SU-DHL-6 (cell line): Measurements from ENCODE around the gene UQCC3.

Experiments
- H2AFZ ChIP-seq: fragments of 200-600 bp; sonication (generic); 2 replicates; pipeline ENCODE4 v1.6.1; 2014; ENCODE audit warnings: low read depth, mild to moderate bottlenecking, moderate library complexity, mixed read lengths, antibody characterized with exemption, low read length; ENCODE audit not compliant: severe bottlenecking
- H3F3A ChIP-seq: fragments of 200-600 bp; shearing (Covaris generic); 2 replicates; pipeline ENCODE4 v1.6.0; 2016; ENCODE audit warnings: antibody characterized with exemption, mild to moderate bottlenecking; ENCODE audit not compliant: insufficient read depth
- H3K27ac ChIP-seq: fragments of 200-600 bp; sonication (generic); 2 replicates; pipeline ENCODE4 v1.5.1; 2016; ENCODE audit warnings: low read depth, mild to moderate bottlenecking, low read length, moderate library complexity, mixed read lengths
- H3K27me3 ChIP-seq: fragments of 200-600 bp; sonication (generic), shearing (Covaris generic); 2 replicates; pipeline ENCODE4 v1.6.0; 2014; ENCODE audit warnings: mild to moderate bottlenecking, low read length
- H3K36me3 ChIP-seq: fragments of 200-600 bp; sonication (generic); 2 replicates; pipeline ENCODE4 v1.6.1; 2014; ENCODE audit warnings: mild to moderate bottlenecking, low read length, mixed read lengths
- H3K4me2 ChIP-seq: fragments of 300-600, 200-600 bp; shearing (Covaris generic), sonication (generic); 2 replicates; pipeline ENCODE4 v1.6.0; 2014; ENCODE audit warnings: low read length, low read depth, mild to moderate bottlenecking; ENCODE audit not compliant: poor library complexity, severe bottlenecking
- H3K4me3 ChIP-seq: fragments of 200-600 bp; sonication (generic); 2 replicates; pipeline ENCODE4 v1.5.1; 2014; ENCODE audit warnings: antibody characterized with exemption, low read length, mild to moderate bottlenecking, mixed read lengths; ENCODE audit not compliant: insufficient read depth, poor library complexity, severe bottlenecking
- H3K79me2 ChIP-seq: fragments of 200-600 bp; sonication (generic); 2 replicates; pipeline ENCODE4 v1.6.1; 2014; ENCODE audit warnings: mild to moderate bottlenecking, low read length, moderate library complexity; ENCODE audit not compliant: insufficient read depth
- H3K9ac ChIP-seq: fragments of 200-600 bp; sonication (generic); 2 replicates; pipeline ENCODE4 v1.7.0; 2014; ENCODE audit warnings: mild to moderate bottlenecking, low read length
- H3K9me2 ChIP-seq: fragments of 200-600 bp; sonication (generic); replicated peaks from 2 replicates; pipeline ENCODE4 v1.6.1; 2014; ENCODE audit warnings: low read length; ENCODE audit not compliant: insufficient read depth
- H3K9me3 ChIP-seq: fragments of 200-600 bp; sonication (generic); 2 replicates; pipeline ENCODE4 v1.6.1; 2014; ENCODE audit warnings: low read length, mixed read lengths; ENCODE audit not compliant: insufficient read depth
- H4K20me1 ChIP-seq: fragments of 200-600 bp; sonication (generic); 2 replicates; pipeline ENCODE4 v1.6.1; 2014; ENCODE audit warnings: low read depth, mild to moderate bottlenecking, antibody characterized with exemption, low read length, moderate library complexity, mixed read lengths
- EZH2phosphoT487 ChIP-seq: fragments of 200-600 bp; sonication (generic), shearing (Covaris generic); conservative IDR thresholded peaks from 2 replicates; pipeline ENCODE4 v1.6.1; 2018; ENCODE audit warnings: mild to moderate bottlenecking, antibody characterized with exemption, low read length, moderate library complexity, mixed read lengths
- TF ChIP-seq, protein P1 (sequence below): fragments of 200-600 bp; sonication (generic); IDR thresholded peaks from one replicate; pipeline ENCODE4 v1.5.1; 2017; ENCODE audit warnings: antibody characterized with exemption, mild to moderate bottlenecking, low read length, moderate library complexity; ENCODE audit not compliant: insufficient read depth, poor library complexity, severe bottlenecking

The UQCC3 gene

DNA sequence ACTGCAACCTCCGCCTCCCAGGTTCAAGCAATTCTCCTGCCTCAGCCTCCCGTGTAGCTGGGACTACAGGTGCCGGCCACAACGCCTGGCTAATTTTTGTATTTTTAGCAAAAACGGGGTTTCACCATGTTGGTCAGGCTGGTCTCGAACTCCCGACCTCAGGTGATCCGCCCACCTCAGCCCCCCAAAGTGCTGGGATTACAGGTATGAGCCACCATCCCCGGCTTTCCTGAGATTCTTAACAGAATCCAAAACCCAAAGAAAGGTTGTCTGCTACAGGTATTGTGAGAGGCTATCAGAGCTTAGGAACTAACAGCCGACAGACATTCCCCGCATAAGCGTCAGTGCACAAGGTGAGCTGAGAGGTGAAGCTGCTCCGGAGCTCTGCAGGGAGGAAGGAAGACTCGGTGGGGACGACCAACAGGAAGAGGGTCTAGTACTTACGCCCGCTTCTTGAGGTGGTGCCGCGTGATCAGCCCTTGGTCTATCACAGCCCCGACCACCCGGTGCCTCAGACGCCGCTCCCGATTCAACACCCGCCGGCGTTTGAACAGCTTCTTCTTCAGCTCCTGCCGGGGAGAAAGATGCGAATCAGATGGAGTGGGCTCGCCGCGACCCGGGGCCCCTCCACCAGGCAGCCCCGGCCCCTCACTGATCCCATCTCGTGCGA lies 6.9 kb upstream of the UQCC3 start:
- Histone ChIP-seq H3K9me3 (no peaks in the 10 kb centered on the region), H3K27ac (peak overlapping the region; percentile 92), H3K79me2 (peaks cover 43% of the 10 kb centered on the region), H3K36me3 (peaks cover 15% of the 10 kb centered on the region), H3K9me2 (no peaks in the 10 kb centered on the region), H3K4me2 (peak overlapping the region; percentile 80), H3F3A (peaks cover 45% of the 10 kb centered on the region), H3K9ac (peak overlapping the region; percentile 95), H3K27me3 (no peaks in the 10 kb centered on the region), H4K20me1 (no peaks in the 10 kb centered on the region), H3K4me3 (peak overlapping the region; percentile 89), H2AFZ (peak overlapping the region; percentile 61)
- TF ChIP-seq, protein P1, sequence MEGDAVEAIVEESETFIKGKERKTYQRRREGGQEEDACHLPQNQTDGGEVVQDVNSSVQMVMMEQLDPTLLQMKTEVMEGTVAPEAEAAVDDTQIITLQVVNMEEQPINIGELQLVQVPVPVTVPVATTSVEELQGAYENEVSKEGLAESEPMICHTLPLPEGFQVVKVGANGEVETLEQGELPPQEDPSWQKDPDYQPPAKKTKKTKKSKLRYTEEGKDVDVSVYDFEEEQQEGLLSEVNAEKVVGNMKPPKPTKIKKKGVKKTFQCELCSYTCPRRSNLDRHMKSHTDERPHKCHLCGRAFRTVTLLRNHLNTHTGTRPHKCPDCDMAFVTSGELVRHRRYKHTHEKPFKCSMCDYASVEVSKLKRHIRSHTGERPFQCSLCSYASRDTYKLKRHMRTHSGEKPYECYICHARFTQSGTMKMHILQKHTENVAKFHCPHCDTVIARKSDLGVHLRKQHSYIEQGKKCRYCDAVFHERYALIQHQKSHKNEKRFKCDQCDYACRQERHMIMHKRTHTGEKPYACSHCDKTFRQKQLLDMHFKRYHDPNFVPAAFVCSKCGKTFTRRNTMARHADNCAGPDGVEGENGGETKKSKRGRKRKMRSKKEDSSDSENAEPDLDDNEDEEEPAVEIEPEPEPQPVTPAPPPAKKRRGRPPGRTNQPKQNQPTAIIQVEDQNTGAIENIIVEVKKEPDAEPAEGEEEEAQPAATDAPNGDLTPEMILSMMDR = no peak
- TF ChIP-seq EZH2phosphoT487 = no peak

DNA sequence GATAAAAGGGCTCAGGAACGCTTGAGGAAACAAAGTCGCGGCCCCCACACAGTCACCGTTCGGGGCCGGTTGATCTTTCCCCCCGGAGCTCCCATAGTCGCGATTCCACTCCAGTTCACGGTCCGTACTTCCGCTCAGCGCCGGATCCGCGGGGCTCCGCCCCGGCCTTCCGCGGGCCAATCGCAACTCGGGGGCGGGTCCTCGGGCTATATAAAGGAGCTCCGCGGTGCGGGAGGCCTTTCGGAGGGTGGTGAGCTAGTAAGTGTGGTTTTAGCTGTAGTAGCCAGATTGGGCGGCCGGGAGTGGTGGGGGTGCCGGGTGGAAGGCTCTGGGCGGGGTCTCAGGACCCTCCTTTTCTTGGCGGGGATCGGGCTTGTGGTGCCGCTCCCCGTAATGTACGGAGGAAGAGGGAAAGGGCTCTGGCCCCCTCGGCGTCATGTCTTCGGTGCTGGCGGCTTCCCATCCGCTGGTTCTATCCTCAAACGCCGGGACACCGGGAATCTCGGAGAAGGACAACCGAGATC lies 6.3 kb upstream of the UQCC3 start, which contains the start of the genes C11orf98 and CSKMT:
Gene C11orf98 (minus strand): TSS at position 136 of the 524 bp plus-strand sequence. CDS start 41 bp downstream, at position 95.
Gene CSKMT (plus strand): TSS at position 238 of the 524 bp plus-strand sequence. CDS start 568 bp downstream, outside the sequence.
- H3K9me2 ChIP-seq = no peaks in the 10 kb centered on the region
- H3K4me3 ChIP-seq = peak within 1 kb of the TSS; percentile 89
- H3K9me3 ChIP-seq = no peaks in the 10 kb centered on the region
- H2AFZ ChIP-seq = peak within 1 kb of the TSS; percentile 61
- H3K79me2 ChIP-seq = peaks cover 43% of the 10 kb centered on the region
- H4K20me1 ChIP-seq = no peaks in the 10 kb centered on the region
- TF ChIP-seq, protein P1 = no peak
- peak within 1 kb of the TSS; percentile 95 for H3K9ac ChIP-seq
- H3K27me3 ChIP-seq = no peaks in the 10 kb centered on the region
- peaks cover 50% of the 10 kb centered on the region for H3F3A ChIP-seq
- H3K36me3 ChIP-seq = peaks cover 15% of the 10 kb centered on the region
- H3K4me2 ChIP-seq = peak within 1 kb of the TSS; percentile 93
- peak within 1 kb of the TSS; percentile 92 for H3K27ac ChIP-seq

DNA sequence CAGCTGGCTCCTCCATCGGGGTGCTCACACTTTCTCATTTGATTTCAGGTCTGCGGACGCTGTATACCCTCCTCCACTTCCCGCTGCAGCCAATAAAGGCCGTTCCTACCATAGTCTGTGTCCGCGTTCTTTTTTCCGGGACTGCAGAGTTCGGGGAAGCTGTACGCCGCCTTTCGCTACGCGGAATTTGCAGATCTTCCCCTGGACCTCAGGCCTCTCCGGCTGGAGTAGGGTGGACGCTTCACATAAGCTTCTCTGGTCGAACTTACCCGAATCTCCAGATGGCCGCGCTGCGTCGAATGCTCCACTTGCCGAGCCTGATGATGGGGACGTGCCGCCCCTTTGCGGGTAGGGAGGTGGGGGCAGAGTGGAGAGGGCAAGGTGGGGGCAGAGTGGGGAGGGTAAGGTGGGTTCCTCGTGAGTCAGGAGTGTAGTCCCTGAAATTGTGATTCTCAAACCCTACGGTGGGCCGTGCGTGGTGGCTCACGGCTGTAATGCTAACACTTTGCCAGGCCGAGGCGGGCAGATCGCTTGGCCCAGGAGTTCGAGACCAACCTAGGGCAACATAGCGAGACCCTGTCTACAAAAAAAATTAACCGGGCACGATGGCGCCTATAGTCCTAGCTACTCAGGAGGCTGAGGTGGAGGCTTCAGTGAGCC lies 5.7 kb upstream of the UQCC3 start:
- Histone ChIP-seq H3K9me3 (no peaks in the 10 kb centered on the region), H3K79me2 (peaks cover 45% of the 10 kb centered on the region), H3K36me3 (peaks cover 15% of the 10 kb centered on the region), H3K9me2 (no peaks in the 10 kb centered on the region), H3K27ac (peak overlapping the region; percentile 92), H3K9ac (peak overlapping the region; percentile 95), H4K20me1 (no peaks in the 10 kb centered on the region), H3K27me3 (no peaks in the 10 kb centered on the region), H3K4me3 (peak overlapping the region; percentile 89), H3F3A (peaks cover 52% of the 10 kb centered on the region), H3K4me2 (peak overlapping the region; percentile 93), H2AFZ (no peak overlapping the region)
- TF ChIP-seq EZH2phosphoT487 = no peak
- TF ChIP-seq, protein P1 = no peak
